ENCODE data around the gene SPECC1. TPM values are rescaled to one million over a fixed set of nuclear protein-coding genes. Genes with fewer than 3 reads are reported as not detected.
A peak's percentile ranks its signal among the peaks of the same experiment; 100 is the strongest.

SPECC1 gene
- total and polyA plus RNA-seq, 2 of the 4 experiments (the other 2 are of a cell fraction): 16.9 to 26.2 TPM

DNA sequence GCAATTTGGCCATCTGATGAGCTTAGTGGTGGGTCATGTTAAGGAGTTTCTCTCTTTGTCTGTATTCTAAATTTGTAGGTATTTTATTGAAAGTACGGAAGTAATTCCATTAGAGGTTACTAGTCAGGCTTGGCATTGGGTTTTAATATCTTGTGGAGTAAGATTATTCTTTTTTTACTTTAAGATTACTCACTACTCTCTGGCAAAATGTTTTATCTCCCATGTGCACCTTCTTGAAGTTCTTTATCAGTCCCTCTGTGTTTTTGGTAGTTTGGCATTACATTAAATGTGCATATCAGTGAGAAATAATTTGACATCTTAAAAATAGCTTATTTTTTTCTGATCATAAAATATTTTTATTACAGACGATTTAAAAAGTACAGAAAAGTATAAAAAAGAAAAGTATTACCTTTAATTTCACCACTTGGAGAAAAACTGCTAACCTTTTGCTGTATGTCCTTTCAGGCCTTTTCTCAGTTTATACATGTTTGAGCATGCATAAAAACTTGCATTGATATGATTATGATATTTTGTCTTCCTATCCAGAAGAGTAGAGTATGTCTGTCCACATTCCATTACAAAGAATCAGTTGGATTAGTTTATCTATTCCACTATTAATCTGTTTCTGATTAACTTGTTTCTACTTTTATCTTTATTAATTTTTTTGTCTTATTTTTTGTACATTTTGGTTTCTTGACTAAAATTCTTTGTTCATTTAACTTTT, 198.3 kb downstream of the SPECC1 start:
- H2AFZ ChIP-seq (replicated peaks; ENCODE audit: low read length, poor library complexity): no peak overlapping the region
- peak overlapping the region; percentile 97 for H3K18ac ChIP-seq (ENCODE audit: low read depth, low read length)
- DNase-seq (no peak), ATAC-seq (ENCODE audit: low read depth) (no peak)
- no peaks in the 10 kb centered on the region for H3K9me3 ChIP-seq (ENCODE audit: control insufficient read depth, insufficient read depth, low read length)
- no peak overlapping the region for H3K9ac ChIP-seq (ENCODE audit: low read depth, low read length)
- H2AK9ac ChIP-seq (replicated peaks; ENCODE audit: low read depth, low read length, poor library complexity): no peak overlapping the region
- CTCF ChIA-PET: interaction anchor here (2.1 kb wide), 1 partner anchor 19 kb away, joined by 8 read pairs; no protein-coding TSS in a partner anchor
- peaks cover 19% of the 10 kb centered on the region for H3K9me1 ChIP-seq (ENCODE audit: insufficient read depth, low read length)
- peak overlapping the region; percentile 66; the same call in 1 of the 2 replicates for H4K5ac ChIP-seq (ENCODE audit: low read depth, low read length)
- peaks cover 19% of the 10 kb centered on the region for H3K4me1 ChIP-seq (ENCODE audit: control insufficient read depth, insufficient read depth, low read length)
- peak overlapping the region; percentile 87 for H2BK120ac ChIP-seq (ENCODE audit: low read depth, low read length)
- peak overlapping the region; percentile 59; the same call in 1 of the 2 replicates for H2AK5ac ChIP-seq (ENCODE audit: low read depth, low read length)
- peaks cover 31 to 62% of the 10 kb centered on the region in 2 experiments for H3K79me1 ChIP-seq (ENCODE audit: low read depth in 1 of 2, low read length in 2 of 2)
- peaks cover 13% of the 10 kb centered on the region for H3K36me3 ChIP-seq (ENCODE audit: control insufficient read depth, insufficient read depth, low read length)
- intact Hi-C loops (cut with micrococcal nuclease) (loop anchor here (5.0 kb wide), 1 partner anchor 80 kb away; no protein-coding TSS in a partner anchor), in situ Hi-C loops (cut with MboI; ENCODE audit: low sequenced_read_pairs) (no loop called here), dilution Hi-C loops (cut with HindIII; ENCODE audit: low sequenced_read_pairs, unreplicated experiment) (no loop called here)
- peak overlapping the region; percentile 37 to 44; a peak in 1 of 4 replicates for H4K8ac ChIP-seq (ENCODE audit: low read depth in 2 of 2, low read length in 2 of 2)
- H2BK20ac ChIP-seq (ENCODE audit: low read depth, low read length): peak overlapping the region; percentile 95
- peak overlapping the region; percentile 52 for H3K23ac ChIP-seq (ENCODE audit: low read depth, low read length)
- H3K4ac ChIP-seq (ENCODE audit: low read depth, low read length): peak overlapping the region; percentile 87
- WGBS, 2 experiments (ENCODE audit: extremely low coverage in 2 of 2, insufficient read length in 1 of 2): no CpG with 5 or more reads among the region's 2 CpGs
- H2BK5ac ChIP-seq (ENCODE audit: low read depth, low read length, poor library complexity, severe bottlenecking): peak overlapping the region; percentile 85
- H4K91ac ChIP-seq (ENCODE audit: insufficient read depth, low read depth, low read length): peak overlapping the region; percentile 86
- H3K14ac ChIP-seq (replicated peaks; ENCODE audit: low read depth, low read length): peak overlapping the region; percentile 82
- H3K4me2 ChIP-seq (ENCODE audit: low read depth, low read length): peak overlapping the region; percentile 11; the same call in 1 of the 2 replicates
- H3K56ac ChIP-seq (ENCODE audit: extremely low read depth, insufficient read depth, low read length): peak overlapping the region; percentile 14; the same call in 1 of the 2 replicates
- no peaks in the 10 kb centered on the region for H3K27me3 ChIP-seq (ENCODE audit: control insufficient read depth, insufficient read depth, low read length)
- POLR2A ChIA-PET (ENCODE audit: unreplicated experiment): interaction anchor here (1.4 kb wide), 1 partner anchor 79 kb away, joined by 3 read pairs; no protein-coding TSS in a partner anchor
- peak overlapping the region; percentile 59; the same call in 2 of the 3 replicates for H2BK15ac ChIP-seq (ENCODE audit: low read depth, low read length)
- H3K4me3 ChIP-seq (ENCODE audit: insufficient read depth, low read depth, low read length): no peak overlapping the region
- TF ChIP-seq CTCF (conservative IDR thresholded peaks at IDR 0.05; ENCODE audit: low read depth, low read length): no peak
- no peak for TF ChIP-seq SMC3 (IDR thresholded peaks at IDR 0.05; ENCODE audit: low read depth, low read length)
- no peak for TF ChIP-seq NFE2L2 (IDR thresholded peaks at IDR 0.05; ENCODE audit: low read depth, low read length)
- no peak for TF ChIP-seq FOS (IDR thresholded peaks at IDR 0.05; ENCODE audit: low read depth, low read length)
- BruUV-seq (replicated peaks): no TSS peak
- peak overlapping the region; percentile 66 for H3K27ac ChIP-seq (ENCODE audit: insufficient read depth, low read length)
- H4K20me1 ChIP-seq (ENCODE audit: insufficient read depth, low read length): peaks cover 14% of the 10 kb centered on the region; the same call in 1 of the 2 replicates

All from IMR-90 (cell line).